Measurements from ENCODE around the gene GNG7. TPM values are rescaled to one million over a fixed set of nuclear protein-coding genes. Genes with fewer than 3 reads are reported as not detected.
A peak's percentile ranks its signal among the peaks of the same experiment; 100 is the strongest.

The GNG7 gene
- polyA plus RNA-seq, 1 of the 3 experiments (the other 2 are of a cell fraction), result 2.2 TPM

GRCh38 chr19:2729943-2730818 is 27.7 kb upstream of the GNG7 start:
- H3K9ac ChIP-seq, result no peak overlapping the region
- peaks cover 0 to 11% of the 10 kb centered on the region in 2 experiments; a peak in 1 of 4 replicates for H3K4me1 ChIP-seq (ENCODE audit: control insufficient read depth in 1 of 2, insufficient read depth in 2 of 2, low read depth in 1 of 2, low read length in 1 of 2)
- H3K4me2 ChIP-seq, result no peak overlapping the region
- H3K79me2 ChIP-seq (ENCODE audit: insufficient read depth), result no peaks in the 10 kb centered on the region
- no peaks in the 10 kb centered on the region for H3K9me3 ChIP-seq
- ChIA-PET CTCF (interaction anchor here (2.4 kb wide), 1 partner anchor 19 kb away, joined by 8 read pairs; no protein-coding TSS in a partner anchor), POLR2A (no interaction called here)
- no peaks in the 10 kb centered on the region for H4K20me1 ChIP-seq (ENCODE audit: insufficient read depth)
- no peaks in the 10 kb centered on the region for H3K9me2 ChIP-seq
- H2AFZ ChIP-seq (ENCODE audit: low read depth), result no peak overlapping the region
- no peaks in the 10 kb centered on the region for H3K27me3 ChIP-seq (ENCODE audit: insufficient read depth)
- 79% methylated on average over 6 of the region's 26 CpGs for WGBS (ENCODE audit: low lambda C conversion rate)
- H3K4me3 ChIP-seq (ENCODE audit: low read depth in 2 of 2, low read length in 1 of 2), result no peak overlapping the region
- TF ChIP-seq JUND (IDR thresholded peaks at IDR 0.05) (no peak), YY1 (IDR thresholded peaks at IDR 0.05; ENCODE audit: low read depth) (no peak), SMC3 (IDR thresholded peaks at IDR 0.05; ENCODE audit: low read depth, low read length) (no peak), CTCF (IDR thresholded peaks at IDR 0.05) (no peak), EP300 (IDR thresholded peaks at IDR 0.05; ENCODE audit: borderline replicate concordance in 1 of 2, low read depth in 1 of 2, low read length in 1 of 2) (no peak), POLR2AphosphoS5 (IDR thresholded peaks at IDR 0.05; ENCODE audit: low read depth, low read length) (no peak), USF1 (IDR thresholded peaks at IDR 0.05; ENCODE audit: borderline replicate concordance, low read depth) (no peak), CHD2 (IDR thresholded peaks at IDR 0.05; ENCODE audit: low read length, partially characterized antibody) (no peak), MEF2A (IDR thresholded peaks at IDR 0.05; ENCODE audit: borderline replicate concordance, low read depth) (no peak), NFIC (IDR thresholded peaks at IDR 0.05; ENCODE audit: borderline replicate concordance) (no peak), REST (IDR thresholded peaks at IDR 0.05; ENCODE audit: low read depth, low read length) (no peak), EZH2phosphoT487 (IDR thresholded peaks at IDR 0.05; ENCODE audit: borderline replicate concordance, low read depth) (no peak), GABPA (IDR thresholded peaks at IDR 0.05; ENCODE audit: low read depth) (no peak)
- TF ChIP-seq, protein P1, sequence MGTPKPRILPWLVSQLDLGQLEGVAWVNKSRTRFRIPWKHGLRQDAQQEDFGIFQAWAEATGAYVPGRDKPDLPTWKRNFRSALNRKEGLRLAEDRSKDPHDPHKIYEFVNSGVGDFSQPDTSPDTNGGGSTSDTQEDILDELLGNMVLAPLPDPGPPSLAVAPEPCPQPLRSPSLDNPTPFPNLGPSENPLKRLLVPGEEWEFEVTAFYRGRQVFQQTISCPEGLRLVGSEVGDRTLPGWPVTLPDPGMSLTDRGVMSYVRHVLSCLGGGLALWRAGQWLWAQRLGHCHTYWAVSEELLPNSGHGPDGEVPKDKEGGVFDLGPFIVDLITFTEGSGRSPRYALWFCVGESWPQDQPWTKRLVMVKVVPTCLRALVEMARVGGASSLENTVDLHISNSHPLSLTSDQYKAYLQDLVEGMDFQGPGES (IDR thresholded peaks at IDR 0.05; ENCODE audit: low read depth, low read length), result no peak
- TF ChIP-seq, protein P2, sequence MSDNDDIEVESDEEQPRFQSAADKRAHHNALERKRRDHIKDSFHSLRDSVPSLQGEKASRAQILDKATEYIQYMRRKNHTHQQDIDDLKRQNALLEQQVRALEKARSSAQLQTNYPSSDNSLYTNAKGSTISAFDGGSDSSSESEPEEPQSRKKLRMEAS (IDR thresholded peaks at IDR 0.05; ENCODE audit: low read depth), result no peak
- TF ChIP-seq, protein P3, sequence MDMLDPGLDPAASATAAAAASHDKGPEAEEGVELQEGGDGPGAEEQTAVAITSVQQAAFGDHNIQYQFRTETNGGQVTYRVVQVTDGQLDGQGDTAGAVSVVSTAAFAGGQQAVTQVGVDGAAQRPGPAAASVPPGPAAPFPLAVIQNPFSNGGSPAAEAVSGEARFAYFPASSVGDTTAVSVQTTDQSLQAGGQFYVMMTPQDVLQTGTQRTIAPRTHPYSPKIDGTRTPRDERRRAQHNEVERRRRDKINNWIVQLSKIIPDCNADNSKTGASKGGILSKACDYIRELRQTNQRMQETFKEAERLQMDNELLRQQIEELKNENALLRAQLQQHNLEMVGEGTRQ (IDR thresholded peaks at IDR 0.05; ENCODE audit: borderline replicate concordance, low read depth, low read length), result no peak
- peak; percentile 33 for DNase-seq
- peaks cover 0 to 12% of the 10 kb centered on the region in 2 experiments for H3K36me3 ChIP-seq (replicated peaks in 1 of 2; ENCODE audit: control insufficient read depth in 1 of 2, insufficient read depth in 2 of 2, low read length in 1 of 2)
- no peaks in the 10 kb centered on the region for H3F3A ChIP-seq (replicated peaks; ENCODE audit: insufficient read depth)
- H3K27ac ChIP-seq (ENCODE audit: low read depth in 2 of 2, low read length in 1 of 2), result no peak overlapping the region
